Activated CD8-positive, alpha-beta T cell treated with anti-CD3 and anti-CD28 coated beads for 36 hours (primary cell): Measurements from ENCODE around the gene ATP13A2. TPM values are rescaled to one million over a fixed set of nuclear protein-coding genes. Genes with fewer than 3 reads are reported as not detected.

Experiments
- ATAC-seq: fragments of 200-7000 bp; cut with Tn5 transposase; one replicate; pipeline ENCODE4 v1.10.0; 2021; ENCODE audit warnings: mild to moderate bottlenecking, moderate library complexity
- CTCF ChIA-PET: fragments of 350-600 bp; sonication (Branson Sonifier 250); formaldehyde crosslinking; loops from one replicate; lab custom pipeline; 2021; ENCODE audit warnings: antibody characterized with exemption; lab: Charles Lee
- POLR2A ChIA-PET: fragments of 350-600 bp; sonication (Branson Sonifier 250); formaldehyde crosslinking; loops from one replicate; lab custom pipeline; 2021; ENCODE audit warnings: antibody characterized with exemption; lab: Charles Lee
- DNase-seq: peaks from one replicate; pipeline ENCODE4 v3.0.0-alpha.2; 2020
- H3K27ac Mint-ChIP-seq: one replicate; pipeline ENCODE4 v1.8.0; 2021; ENCODE audit warnings: mild to moderate bottlenecking, mixed read lengths
- H3K27me3 Mint-ChIP-seq: one replicate; pipeline ENCODE4 v1.8.0; 2021; ENCODE audit warnings: mixed read lengths
- H3K36me3 Mint-ChIP-seq: one replicate; pipeline ENCODE4 v1.8.0; 2021; ENCODE audit warnings: low read depth, mixed read lengths
- H3K4me1 Mint-ChIP-seq: one replicate; pipeline ENCODE4 v1.8.0; 2021; ENCODE audit warnings: low read depth, mixed read lengths
- H3K4me3 Mint-ChIP-seq: one replicate; pipeline ENCODE4 v1.8.0; 2021; ENCODE audit warnings: mild to moderate bottlenecking, moderate library complexity, mixed read lengths
- H3K9me3 Mint-ChIP-seq: one replicate; pipeline ENCODE4 v1.8.0; 2021; ENCODE audit warnings: mixed read lengths
- CTCF ChIP-seq: fragments of 200-600 bp; IDR thresholded peaks from one replicate; pipeline ENCODE4 v1.8.0; 2022; ENCODE audit warnings: antibody characterized with exemption, mild to moderate bottlenecking
- intact Hi-C: fragments of 100-400 bp; cut with micrococcal nuclease; formaldehyde crosslinking; loops from one replicate; pipeline ENCODE4 v1.10.0; 2022
- total RNA-seq, 2 experiments: library from RNA; stranded (reverse); gene quantifications; one replicate each; pipeline ENCODE4 v1.2.3, GENCODE V29; 2021

The ATP13A2 gene
- total RNA-seq, 2 experiments from 2014 or later, result 21.4 to 24.1 TPM

GRCh38 chr1:17059391-17060305 lies 47.9 kb upstream of the ATP13A2 start:
- Mint-ChIP-seq H3K4me1 (peaks cover 4% of the 10 kb centered on the region), H3K27ac (no peak overlapping the region), H3K4me3 (no peak overlapping the region), H3K9me3 (no peaks in the 10 kb centered on the region), H3K27me3 (no peaks in the 10 kb centered on the region), H3K36me3 (no peaks in the 10 kb centered on the region)
- ChIA-PET POLR2A (no interaction called here), CTCF (interaction anchor here (1.2 kb wide), 1 partner anchor 59 kb away, joined by 3 read pairs; no protein-coding TSS in a partner anchor)
- DNase-seq (peak; percentile 52), ATAC-seq (peak; percentile 95)
- peak; percentile 36 for TF ChIP-seq CTCF
- intact Hi-C loops, result no loop called here

GRCh38 chr1:17056551-17056950 lies 44.8 kb upstream of the ATP13A2 start:
- ATAC-seq (no peak), DNase-seq (no peak)
- Mint-ChIP-seq H3K27ac (no peak overlapping the region), H3K36me3 (peaks cover 2% of the 10 kb centered on the region), H3K27me3 (no peaks in the 10 kb centered on the region), H3K4me1 (peaks cover 11% of the 10 kb centered on the region), H3K9me3 (no peaks in the 10 kb centered on the region), H3K4me3 (no peak overlapping the region)
- intact Hi-C loops, result no loop called here
- ChIA-PET CTCF (no interaction called here), POLR2A (interaction anchor here (0.7 kb wide), 1 partner anchor 343 kb away, joined by 3 read pairs; no protein-coding TSS in a partner anchor)
- no peak for TF ChIP-seq CTCF

GRCh38 chr1:17055801-17056200 lies 44.1 kb upstream of the ATP13A2 start:
- ChIA-PET POLR2A (no interaction called here), CTCF (interaction anchor here (1.2 kb wide), 1 partner anchor 19 kb away, joined by 3 read pairs; no protein-coding TSS in a partner anchor)
- DNase-seq, result no peak
- Mint-ChIP-seq H3K27ac (peak overlapping the region; percentile 10), H3K4me1 (peaks cover 19% of the 10 kb centered on the region), H3K27me3 (no peaks in the 10 kb centered on the region), H3K36me3 (peaks cover 10% of the 10 kb centered on the region), H3K4me3 (no peak overlapping the region), H3K9me3 (no peaks in the 10 kb centered on the region)
- TF ChIP-seq CTCF, result no peak
- intact Hi-C loops, result no loop called here
- no peak for ATAC-seq

- Mint-ChIP-seq H3K36me3 (peaks cover 13% of the 10 kb centered on the region), H3K4me3 (peak within 1 kb of the TSS; percentile 94), H3K9me3 (no peaks in the 10 kb centered on the region), H3K4me1 (peaks cover 20% of the 10 kb centered on the region), H3K27ac (peak within 1 kb of the TSS; percentile 97), H3K27me3 (no peaks in the 10 kb centered on the region)
- ChIA-PET POLR2A (interaction anchor here (0.6 kb wide), 1 partner anchor 149 kb away, joined by 4 read pairs; no protein-coding TSS in a partner anchor), CTCF (no interaction called here)
- DNase-seq (peak; percentile 99), ATAC-seq (peak; percentile 98)
- no peak for TF ChIP-seq CTCF
- intact Hi-C loops, result no loop called here
Observed at GRCh38 chr1:17053685-17054410, 42.1 kb upstream of the ATP13A2 start, which contains the start of gene SDHB. Gene SDHB (minus strand): TSS chr1:17054032. CDS start chr1:17054019, 13 bp downstream.
